WTC11 (cell line): ENCODE data around the gene BOD1. TPM values are rescaled to one million over a fixed set of nuclear protein-coding genes. Genes with fewer than 3 reads are reported as not detected.

Experiments
- ATAC-seq: fragments of 200-7000 bp; cut with Tn5 transposase; 2 replicates; pipeline ENCODE4 v1.10.0; 2021; ENCODE audit warnings: mild to moderate bottlenecking, moderate library complexity
- CTCF ChIA-PET: fragments of 300-600 bp; sonication (Branson Sonifier 250); formaldehyde crosslinking; loops from one replicate; lab custom pipeline; 2021; ENCODE audit warnings: antibody characterized with exemption; lab: Charles Lee
- POLR2A ChIA-PET: fragments of 350-600 bp; sonication (Branson Sonifier 250); formaldehyde crosslinking; loops from one replicate; lab custom pipeline; 2021; ENCODE audit warnings: antibody characterized with exemption; lab: Charles Lee
- DNase-seq: peaks from one replicate; pipeline ENCODE4 v3.0.0; 2021; ENCODE audit warnings: low spot score
- H3K27ac Mint-ChIP-seq: 2 replicates; pipeline ENCODE4 v1.8.0; 2021; ENCODE audit warnings: mixed read lengths
- H3K27me3 Mint-ChIP-seq: 2 replicates; pipeline ENCODE4 v1.8.0; 2021; ENCODE audit warnings: low read depth, mild to moderate bottlenecking, moderate library complexity, mixed read lengths
- H3K36me3 Mint-ChIP-seq: 2 replicates; pipeline ENCODE4 v1.8.0; 2021; ENCODE audit warnings: mixed read lengths
- H3K4me1 Mint-ChIP-seq: 2 replicates; pipeline ENCODE4 v1.8.0; 2022; ENCODE audit warnings: mixed read lengths
- H3K4me3 Mint-ChIP-seq: 2 replicates; pipeline ENCODE4 v1.8.0; 2021; ENCODE audit warnings: mild to moderate bottlenecking, moderate library complexity, mixed read lengths
- H3K9me3 Mint-ChIP-seq: 2 replicates; pipeline ENCODE4 v1.8.0; 2021; ENCODE audit warnings: mixed read lengths
- ATF2 ChIP-seq: sonication (generic); formaldehyde crosslinking; IDR thresholded peaks from 2 replicates; pipeline ENCODE4 v1.8.1; 2022; ENCODE audit warnings: low read depth, missing genetic modification reagents, borderline replicate concordance
- CBFB ChIP-seq: sonication (generic); formaldehyde crosslinking; IDR thresholded peaks from 2 replicates; pipeline ENCODE4 v1.8.1; 2022; ENCODE audit warnings: mild to moderate bottlenecking, low read depth, missing genetic modification reagents
- ESRRA ChIP-seq: sonication (generic); formaldehyde crosslinking; IDR thresholded peaks from 2 replicates; pipeline ENCODE4 v1.8.1; 2022; ENCODE audit warnings: mild to moderate bottlenecking, missing genetic modification reagents, borderline replicate concordance
- ETV6 ChIP-seq: sonication (generic); formaldehyde crosslinking; IDR thresholded peaks from 2 replicates; pipeline ENCODE4 v1.8.1; 2022; ENCODE audit warnings: mild to moderate bottlenecking, missing genetic modification reagents
- GABPB1 ChIP-seq: sonication (generic); formaldehyde crosslinking; IDR thresholded peaks from 2 replicates; pipeline ENCODE4 v1.8.1; 2023; ENCODE audit warnings: mild to moderate bottlenecking, missing genetic modification reagents
- GRHL2 ChIP-seq: fragments of 250-450 bp; sonication (Bioruptor Pico); IDR thresholded peaks from 2 replicates; pipeline ENCODE4 v1.8.0; 2022; ENCODE audit warnings: mild to moderate bottlenecking, moderate library complexity; ENCODE audit not compliant: insufficient replicate concordance, severe bottlenecking
- MXD4 ChIP-seq: fragments of 250-450 bp; sonication (Bioruptor Pico); IDR thresholded peaks from 2 replicates; pipeline ENCODE4 v1.8.0; 2021; ENCODE audit warnings: mild to moderate bottlenecking, moderate library complexity, borderline replicate concordance
- NFATC4 ChIP-seq: fragments of 250-450 bp; sonication (Bioruptor Pico); IDR thresholded peaks from 2 replicates; pipeline ENCODE4 v1.9.0; 2021; ENCODE audit warnings: mild to moderate bottlenecking
- PRDM15 ChIP-seq: sonication (generic); formaldehyde crosslinking; IDR thresholded peaks from 2 replicates; pipeline ENCODE4 v1.8.0; 2022; ENCODE audit warnings: missing genetic modification reagents
- SOX15 ChIP-seq: fragments of 250-450 bp; sonication (Bioruptor Pico); IDR thresholded peaks from 2 replicates; pipeline ENCODE4 v1.9.0; 2021; ENCODE audit warnings: mild to moderate bottlenecking
- SP1 ChIP-seq: sonication (generic); formaldehyde crosslinking; conservative IDR thresholded peaks from 2 replicates; pipeline ENCODE4 v1.8.1; 2022; ENCODE audit warnings: missing genetic modification reagents
- STAT6 ChIP-seq: sonication (generic); formaldehyde crosslinking; conservative IDR thresholded peaks from 2 replicates; pipeline ENCODE4 v1.8.1; 2023; ENCODE audit warnings: mild to moderate bottlenecking, low read depth, missing genetic modification reagents, moderate library complexity
- TCF7 ChIP-seq: sonication (generic); formaldehyde crosslinking; IDR thresholded peaks from 2 replicates; pipeline ENCODE4 v1.8.0; 2022; ENCODE audit warnings: mild to moderate bottlenecking, low read depth, missing genetic modification reagents, moderate library complexity
- TEAD4 ChIP-seq: sonication (generic); formaldehyde crosslinking; IDR thresholded peaks from 2 replicates; pipeline ENCODE4 v1.8.0; 2022; ENCODE audit warnings: mild to moderate bottlenecking, missing genetic modification reagents
- ZNF396 ChIP-seq: fragments of 250-450 bp; sonication (Bioruptor Pico); IDR thresholded peaks from 2 replicates; pipeline ENCODE4 v1.8.0; 2021; ENCODE audit warnings: mild to moderate bottlenecking, moderate library complexity, borderline replicate concordance
- ZNF512 ChIP-seq: sonication (generic); formaldehyde crosslinking; IDR thresholded peaks from 2 replicates; pipeline ENCODE4 v1.8.1; 2022; ENCODE audit warnings: missing genetic modification reagents, borderline replicate concordance
- total RNA-seq: library from RNA; stranded (reverse); gene quantifications from 3 replicates; pipeline ENCODE4 v1.2.3, GENCODE V29; 2021
- TF ChIP-seq, protein P1 (sequence below): sonication (generic); formaldehyde crosslinking; IDR thresholded peaks from 2 replicates; pipeline ENCODE4 v1.8.1; 2023; ENCODE audit warnings: mild to moderate bottlenecking, missing genetic modification reagents
- TF ChIP-seq, protein P2 (sequence below): sonication (generic); formaldehyde crosslinking; IDR thresholded peaks from 2 replicates; pipeline ENCODE4 v1.8.0; 2022; ENCODE audit warnings: mild to moderate bottlenecking, missing genetic modification reagents
- TF ChIP-seq, protein P3 (sequence below): fragments of 250-450 bp; sonication (Bioruptor Pico); IDR thresholded peaks from 2 replicates; pipeline ENCODE4 v1.8.0; 2021; ENCODE audit warnings: mild to moderate bottlenecking
- TF ChIP-seq, protein P4 (sequence below): sonication (generic); formaldehyde crosslinking; IDR thresholded peaks from 2 replicates; pipeline ENCODE4 v1.8.0; 2023; ENCODE audit warnings: missing genetic modification reagents

The BOD1 gene
- total RNA-seq, 1 experiment from 2014 or later, result 120 TPM

DNA sequence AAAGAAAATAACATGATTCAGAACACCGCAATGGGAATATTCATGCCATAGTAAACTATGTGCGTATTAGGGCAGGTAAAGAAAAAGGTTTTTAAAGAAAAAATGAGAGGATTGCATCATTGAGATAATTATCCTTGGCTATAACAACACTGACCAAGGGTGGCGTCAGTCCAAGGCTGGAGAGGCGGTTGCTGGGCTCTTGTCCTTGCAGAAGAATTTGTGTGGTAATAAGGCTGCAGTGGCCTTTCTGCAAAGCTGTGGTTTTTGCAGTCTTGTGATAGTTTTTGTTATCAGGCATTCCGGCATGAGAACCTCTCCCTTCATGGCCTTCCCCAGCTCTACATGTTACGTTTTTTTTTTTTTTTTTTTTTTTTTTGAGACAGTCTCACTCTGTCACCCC lies 14.0 kb downstream of the BOD1 start:
- ATAC-seq (peak; percentile 58), DNase-seq (no peak)
- H3K36me3 Mint-ChIP-seq, result peaks cover 45% of the 10 kb centered on the region
- no peak for TF ChIP-seq ZNF396 (CRISPR knock-in tag)
- TF ChIP-seq ESRRA (CRISPR knock-in tag), result no peak
- TF ChIP-seq ZNF512 (CRISPR knock-in tag), result no peak
- TF ChIP-seq GRHL2 (CRISPR knock-in tag), result no peak
- no peak for TF ChIP-seq TCF7 (CRISPR knock-in tag)
- no peak for TF ChIP-seq MXD4 (CRISPR knock-in tag)
- no peak for TF ChIP-seq ATF2 (CRISPR knock-in tag)
- TF ChIP-seq STAT6, result no peak
- no peak for TF ChIP-seq SP1 (CRISPR knock-in tag)
- TF ChIP-seq NFATC4 (CRISPR knock-in tag), result no peak
- no peak for TF ChIP-seq PRDM15
- no peak for TF ChIP-seq CBFB (CRISPR knock-in tag)
- no peak for TF ChIP-seq TEAD4 (CRISPR knock-in tag)
- TF ChIP-seq, protein P1, sequence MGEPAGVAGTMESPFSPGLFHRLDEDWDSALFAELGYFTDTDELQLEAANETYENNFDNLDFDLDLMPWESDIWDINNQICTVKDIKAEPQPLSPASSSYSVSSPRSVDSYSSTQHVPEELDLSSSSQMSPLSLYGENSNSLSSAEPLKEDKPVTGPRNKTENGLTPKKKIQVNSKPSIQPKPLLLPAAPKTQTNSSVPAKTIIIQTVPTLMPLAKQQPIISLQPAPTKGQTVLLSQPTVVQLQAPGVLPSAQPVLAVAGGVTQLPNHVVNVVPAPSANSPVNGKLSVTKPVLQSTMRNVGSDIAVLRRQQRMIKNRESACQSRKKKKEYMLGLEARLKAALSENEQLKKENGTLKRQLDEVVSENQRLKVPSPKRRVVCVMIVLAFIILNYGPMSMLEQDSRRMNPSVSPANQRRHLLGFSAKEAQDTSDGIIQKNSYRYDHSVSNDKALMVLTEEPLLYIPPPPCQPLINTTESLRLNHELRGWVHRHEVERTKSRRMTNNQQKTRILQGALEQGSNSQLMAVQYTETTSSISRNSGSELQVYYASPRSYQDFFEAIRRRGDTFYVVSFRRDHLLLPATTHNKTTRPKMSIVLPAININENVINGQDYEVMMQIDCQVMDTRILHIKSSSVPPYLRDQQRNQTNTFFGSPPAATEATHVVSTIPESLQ (CRISPR knock-in tag), result no peak
- TF ChIP-seq, protein P2, sequence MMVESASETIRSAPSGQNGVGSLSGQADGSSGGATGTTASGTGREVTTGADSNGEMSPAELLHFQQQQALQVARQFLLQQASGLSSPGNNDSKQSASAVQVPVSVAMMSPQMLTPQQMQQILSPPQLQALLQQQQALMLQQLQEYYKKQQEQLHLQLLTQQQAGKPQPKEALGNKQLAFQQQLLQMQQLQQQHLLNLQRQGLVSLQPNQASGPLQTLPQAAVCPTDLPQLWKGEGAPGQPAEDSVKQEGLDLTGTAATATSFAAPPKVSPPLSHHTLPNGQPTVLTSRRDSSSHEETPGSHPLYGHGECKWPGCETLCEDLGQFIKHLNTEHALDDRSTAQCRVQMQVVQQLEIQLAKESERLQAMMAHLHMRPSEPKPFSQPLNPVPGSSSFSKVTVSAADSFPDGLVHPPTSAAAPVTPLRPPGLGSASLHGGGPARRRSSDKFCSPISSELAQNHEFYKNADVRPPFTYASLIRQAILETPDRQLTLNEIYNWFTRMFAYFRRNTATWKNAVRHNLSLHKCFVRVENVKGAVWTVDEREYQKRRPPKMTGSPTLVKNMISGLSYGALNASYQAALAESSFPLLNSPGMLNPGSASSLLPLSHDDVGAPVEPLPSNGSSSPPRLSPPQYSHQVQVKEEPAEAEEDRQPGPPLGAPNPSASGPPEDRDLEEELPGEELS (CRISPR knock-in tag), result no peak
- TF ChIP-seq, protein P3, sequence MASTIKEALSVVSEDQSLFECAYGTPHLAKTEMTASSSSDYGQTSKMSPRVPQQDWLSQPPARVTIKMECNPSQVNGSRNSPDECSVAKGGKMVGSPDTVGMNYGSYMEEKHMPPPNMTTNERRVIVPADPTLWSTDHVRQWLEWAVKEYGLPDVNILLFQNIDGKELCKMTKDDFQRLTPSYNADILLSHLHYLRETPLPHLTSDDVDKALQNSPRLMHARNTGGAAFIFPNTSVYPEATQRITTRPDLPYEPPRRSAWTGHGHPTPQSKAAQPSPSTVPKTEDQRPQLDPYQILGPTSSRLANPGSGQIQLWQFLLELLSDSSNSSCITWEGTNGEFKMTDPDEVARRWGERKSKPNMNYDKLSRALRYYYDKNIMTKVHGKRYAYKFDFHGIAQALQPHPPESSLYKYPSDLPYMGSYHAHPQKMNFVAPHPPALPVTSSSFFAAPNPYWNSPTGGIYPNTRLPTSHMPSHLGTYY (CRISPR knock-in tag), result no peak
- no peak for TF ChIP-seq SOX15
- TF ChIP-seq ETV6, result no peak
- TF ChIP-seq, protein P4, sequence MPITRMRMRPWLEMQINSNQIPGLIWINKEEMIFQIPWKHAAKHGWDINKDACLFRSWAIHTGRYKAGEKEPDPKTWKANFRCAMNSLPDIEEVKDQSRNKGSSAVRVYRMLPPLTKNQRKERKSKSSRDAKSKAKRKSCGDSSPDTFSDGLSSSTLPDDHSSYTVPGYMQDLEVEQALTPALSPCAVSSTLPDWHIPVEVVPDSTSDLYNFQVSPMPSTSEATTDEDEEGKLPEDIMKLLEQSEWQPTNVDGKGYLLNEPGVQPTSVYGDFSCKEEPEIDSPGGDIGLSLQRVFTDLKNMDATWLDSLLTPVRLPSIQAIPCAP (CRISPR knock-in tag), result no peak
- no peak for TF ChIP-seq GABPB1
- ChIA-PET CTCF (interaction anchor here (0.7 to 2.9 kb wide), 5 partner anchors 10 to 371 kb away, joined by 3 to 10 read pairs (median 5); no protein-coding TSS in a partner anchor), POLR2A (interaction anchor here (0.6 kb wide), 1 partner anchor 290 kb away, joined by 3 read pairs; no protein-coding TSS in a partner anchor)
- H3K4me3 Mint-ChIP-seq, result no peak overlapping the region
- H3K9me3 Mint-ChIP-seq, result no peaks in the 10 kb centered on the region
- no peak overlapping the region for H3K27ac Mint-ChIP-seq
- H3K27me3 Mint-ChIP-seq, result no peaks in the 10 kb centered on the region
- 0 out of 2 replicates have a peak, but pooled peaks cover 3% of the 10 kb centered on the region for H3K4me1 Mint-ChIP-seq
